Trophoblast cell (in vitro differentiated cells and primary cell): ENCODE measurements around the gene LHCGR.

Experiments
- DNase-seq, 2 donors: peaks; one replicate each; pipeline ENCODE4 v3.0.0-alpha.2; 2016
- H2AFZ ChIP-seq: 2 replicates; pipeline ENCODE4 v1.6.1; 2013; ENCODE audit warnings: low read length, moderate library complexity, mild to moderate bottlenecking; ENCODE audit not compliant: insufficient read depth, poor library complexity
- H2AK5ac ChIP-seq: 2 replicates; pipeline ENCODE4 v1.6.1; 2013; ENCODE audit warnings: mild to moderate bottlenecking, low read length
- H2BK120ac ChIP-seq: 2 replicates; pipeline ENCODE4 v1.6.1; 2013; ENCODE audit warnings: low read length, mild to moderate bottlenecking, moderate library complexity; ENCODE audit not compliant: insufficient read depth, poor library complexity
- H2BK12ac ChIP-seq: 2 replicates; pipeline ENCODE4 v1.6.1; 2013; ENCODE audit warnings: mild to moderate bottlenecking, low read length, moderate library complexity
- H2BK5ac ChIP-seq: 2 replicates; pipeline ENCODE4 v1.6.1; 2013; ENCODE audit warnings: low read length, low read depth, moderate library complexity, mild to moderate bottlenecking; ENCODE audit not compliant: poor library complexity
- H3K14ac ChIP-seq: 2 replicates; pipeline ENCODE4 v1.6.1; 2013; ENCODE audit warnings: mild to moderate bottlenecking, low read length
- H3K18ac ChIP-seq: 2 replicates; pipeline ENCODE4 v1.6.1; 2013; ENCODE audit warnings: mild to moderate bottlenecking, low read length
- H3K23ac ChIP-seq: 2 replicates; pipeline ENCODE4 v1.6.1; 2013; ENCODE audit warnings: low read length
- H3K27ac ChIP-seq: 2 replicates; pipeline ENCODE4 v1.5.1; 2013; ENCODE audit warnings: low read depth, mild to moderate bottlenecking, inconsistent platforms, low read length, moderate library complexity
- H3K27me3 ChIP-seq: 2 replicates; pipeline ENCODE4 v1.6.1; 2013; ENCODE audit warnings: inconsistent platforms, mild to moderate bottlenecking, low read length, moderate library complexity; ENCODE audit not compliant: insufficient read depth
- H3K36me3 ChIP-seq, 2 experiments: 1 replicate in 1 of 2; 2 replicates in 1 of 2; pipeline ENCODE4 v1.6.1; 2013; ENCODE audit warnings: low read length in 2 of 2, mild to moderate bottlenecking in 2 of 2, moderate library complexity in 1 of 2; ENCODE audit not compliant: insufficient read depth in 2 of 2, control insufficient read depth in 1 of 2
- H3K4ac ChIP-seq: 2 replicates; pipeline ENCODE4 v1.6.1; 2013; ENCODE audit warnings: low read depth, mild to moderate bottlenecking, low read length, moderate library complexity
- H3K4me1 ChIP-seq, 2 experiments: 1 replicate in 1 of 2; 2 replicates in 1 of 2; pipeline ENCODE4 v1.6.1; 2013; ENCODE audit warnings: low read length in 2 of 2, mild to moderate bottlenecking in 2 of 2, moderate library complexity in 1 of 2; ENCODE audit not compliant: insufficient read depth in 2 of 2, control insufficient read depth in 1 of 2
- H3K4me2 ChIP-seq: 2 replicates; pipeline ENCODE4 v1.6.1; 2013; ENCODE audit warnings: inconsistent platforms, mild to moderate bottlenecking, low read length, moderate library complexity
- H3K4me3 ChIP-seq: 2 replicates; pipeline ENCODE4 v1.5.1; 2013; ENCODE audit warnings: mild to moderate bottlenecking, low read depth, low read length, inconsistent platforms
- H3K79me1 ChIP-seq: one replicate; pipeline ENCODE4 v1.6.1; 2013; ENCODE audit warnings: low read length
- H3K79me2 ChIP-seq: 2 replicates; pipeline ENCODE4 v1.6.1; 2013; ENCODE audit warnings: low read length, mild to moderate bottlenecking; ENCODE audit not compliant: control insufficient read depth, insufficient read depth, poor library complexity
- H3K9ac ChIP-seq: 2 replicates; pipeline ENCODE4 v1.6.1; 2013; ENCODE audit warnings: mild to moderate bottlenecking, low read length
- H3K9me3 ChIP-seq: 2 replicates; pipeline ENCODE4 v1.6.1; 2013; ENCODE audit warnings: low read depth, mild to moderate bottlenecking, control low read depth, inconsistent platforms, low read length; ENCODE audit not compliant: insufficient read depth
- H4K12ac ChIP-seq: 2 replicates; pipeline ENCODE4 v1.6.1; 2013; ENCODE audit warnings: low read depth, mild to moderate bottlenecking, low read length, moderate library complexity
- H4K8ac ChIP-seq: 2 replicates; pipeline ENCODE4 v1.6.1; 2013; ENCODE audit warnings: low read depth, mild to moderate bottlenecking, low read length, moderate library complexity
- H4K91ac ChIP-seq: one replicate; pipeline ENCODE4 v1.6.1; 2013; ENCODE audit warnings: low read depth, mild to moderate bottlenecking, low read length, moderate library complexity
- WGBS: extraction: QIAGEN DNeasy Blood & Tissue Kit; methylation state at CpG from one replicate; pipeline ENCODE4 v1.1.7; 2013; ENCODE audit warnings: missing lambda C conversion rate; ENCODE audit not compliant: insufficient read length, insufficient coverage; ENCODE audit errors: extremely low coverage; 5-methylcytosine and 5-hydroxymethylcytosine counted together

The LHCGR gene

DNA sequence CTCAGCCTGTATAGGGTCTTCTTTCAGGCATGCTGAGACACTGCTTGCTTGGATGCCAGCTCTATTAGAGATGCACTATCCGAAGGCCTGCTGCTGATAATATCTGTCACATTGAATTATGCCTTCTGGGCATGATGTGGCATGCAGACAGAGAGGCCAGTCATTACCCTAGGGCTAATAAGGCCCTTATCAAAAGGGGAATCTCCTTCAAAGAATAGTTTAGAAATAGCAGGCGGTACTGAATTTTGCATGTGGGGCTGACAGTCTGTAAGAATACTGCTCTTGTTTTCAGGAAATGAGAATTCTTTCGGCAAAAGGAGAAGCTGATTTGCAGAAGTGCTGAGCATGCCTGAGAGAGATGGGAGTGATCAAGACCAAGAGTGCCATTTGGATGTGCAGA lies 13.1 kb upstream of the LHCGR start:
- Histone ChIP-seq H3K9me3 (no peaks in the 10 kb centered on the region), H3K18ac (no peak overlapping the region), H2AFZ (no peak overlapping the region), H3K79me1 (peaks cover 3% of the 10 kb centered on the region), H4K8ac (no peak overlapping the region), H3K4ac (no peak overlapping the region), H3K27ac (no peak overlapping the region), H2BK5ac (no peak overlapping the region), H3K79me2 (no peaks in the 10 kb centered on the region), H3K27me3 (no peaks in the 10 kb centered on the region), H4K91ac (no peak overlapping the region), H2BK12ac (no peak overlapping the region), H3K4me3 (no peak overlapping the region), H3K36me3 (no peaks in the 10 kb centered on the region), H2AK5ac (no peak overlapping the region), H3K4me1 (peaks cover 5 to 12% of the 10 kb centered on the region in 2 experiments), H3K14ac (no peak overlapping the region), H2BK120ac (no peak overlapping the region), H3K4me2 (no peak overlapping the region), H3K9ac (no peak overlapping the region), H4K12ac (no peak overlapping the region), H3K23ac (no peak overlapping the region)
- WGBS: no CpG with 5 or more reads among the region's 3 CpGs
- DNase-seq: peak; percentile 51 to 97

DNA sequence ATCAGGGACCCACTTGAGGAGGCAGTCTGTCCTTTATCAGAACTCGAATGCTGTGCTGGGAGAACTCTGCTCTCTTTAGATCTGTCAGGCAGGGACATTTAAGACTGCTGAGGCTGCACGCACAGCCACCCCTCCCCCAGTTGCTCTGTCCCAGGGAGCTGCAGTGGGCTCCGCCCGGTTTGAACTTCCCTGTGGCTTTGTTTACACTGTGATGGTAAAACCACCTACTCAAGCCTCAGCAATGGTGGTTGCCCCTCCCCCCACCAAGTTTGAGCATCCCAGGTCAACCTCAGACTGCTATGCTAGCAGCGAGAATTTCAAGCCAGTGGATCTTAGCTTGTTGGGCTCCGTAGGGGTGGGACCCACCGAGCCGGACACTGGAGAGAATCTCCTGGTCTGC lies 11.8 kb upstream of the LHCGR start:
- no CpG with 5 or more reads among the region's 8 CpGs for WGBS

DNA sequence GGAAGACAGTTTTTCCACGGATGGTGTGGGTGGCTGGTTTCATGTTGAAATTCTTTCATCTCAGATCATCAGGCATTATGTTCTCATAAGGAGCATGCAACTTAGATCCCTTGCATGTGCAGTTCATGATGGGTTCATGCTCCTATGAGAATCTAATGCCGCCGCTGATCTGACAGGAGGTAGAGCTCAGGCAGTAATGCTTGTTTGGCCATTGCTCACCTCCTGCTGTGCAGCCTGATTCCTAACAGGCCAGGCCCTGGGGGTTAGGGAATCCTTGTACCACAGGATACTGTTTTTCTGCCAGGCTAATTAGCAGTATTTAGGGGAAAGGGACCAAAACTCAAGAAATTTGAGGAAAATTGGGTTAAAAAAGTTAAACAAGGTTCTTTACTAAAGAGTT lies 5.3 kb upstream of the LHCGR start:
- H2BK120ac ChIP-seq: no peak overlapping the region
- H3K14ac ChIP-seq: no peak overlapping the region
- no peak overlapping the region for H2BK12ac ChIP-seq
- peaks cover under 1% of the 10 kb centered on the region for H3K27me3 ChIP-seq
- WGBS: no CpG with 5 or more reads among the region's 3 CpGs
- H3K36me3 ChIP-seq: no peaks in the 10 kb centered on the region
- no peak overlapping the region for H2AK5ac ChIP-seq
- H2BK5ac ChIP-seq: no peak overlapping the region
- no peak overlapping the region for H3K4ac ChIP-seq
- no peak overlapping the region for H4K8ac ChIP-seq
- no peak overlapping the region for H3K27ac ChIP-seq
- H3K9ac ChIP-seq: peak overlapping the region; percentile 46
- no peak for DNase-seq
- no peaks in the 10 kb centered on the region for H3K79me2 ChIP-seq
- no peaks in the 10 kb centered on the region for H3K79me1 ChIP-seq
- no peak overlapping the region for H3K4me2 ChIP-seq
- H3K4me3 ChIP-seq: no peak overlapping the region
- H4K91ac ChIP-seq: no peak overlapping the region
- H3K4me1 ChIP-seq: no peaks in the 10 kb centered on the region
- H3K23ac ChIP-seq: no peak overlapping the region
- H2AFZ ChIP-seq: no peak overlapping the region
- no peak overlapping the region for H3K18ac ChIP-seq
- no peak overlapping the region for H4K12ac ChIP-seq
- no peaks in the 10 kb centered on the region for H3K9me3 ChIP-seq

More for the DNA sequence above, 11.8 kb upstream of the LHCGR start:
- no peak for DNase-seq
- no peaks in the 10 kb centered on the region for H3K36me3 ChIP-seq
- H3K9me3 ChIP-seq: no peaks in the 10 kb centered on the region
- no peaks in the 10 kb centered on the region for H3K27me3 ChIP-seq
- H4K12ac ChIP-seq: no peak overlapping the region
- no peak overlapping the region for H4K91ac ChIP-seq
- H2BK12ac ChIP-seq: no peak overlapping the region
- no peak overlapping the region for H3K14ac ChIP-seq
- H3K9ac ChIP-seq: no peak overlapping the region
- no peak overlapping the region for H2AK5ac ChIP-seq
- H3K4me1 ChIP-seq: peaks cover 5 to 12% of the 10 kb centered on the region in 2 experiments
- no peak overlapping the region for H2BK120ac ChIP-seq
- H3K4me2 ChIP-seq: no peak overlapping the region
- H3K18ac ChIP-seq: no peak overlapping the region
- H3K27ac ChIP-seq: no peak overlapping the region
- H3K4me3 ChIP-seq: no peak overlapping the region
- no peak overlapping the region for H2BK5ac ChIP-seq
- H3K79me1 ChIP-seq: peaks cover 3% of the 10 kb centered on the region
- no peak overlapping the region for H3K4ac ChIP-seq
- no peak overlapping the region for H4K8ac ChIP-seq
- no peak overlapping the region for H3K23ac ChIP-seq
- H3K79me2 ChIP-seq: no peaks in the 10 kb centered on the region
- no peak overlapping the region for H2AFZ ChIP-seq

DNA sequence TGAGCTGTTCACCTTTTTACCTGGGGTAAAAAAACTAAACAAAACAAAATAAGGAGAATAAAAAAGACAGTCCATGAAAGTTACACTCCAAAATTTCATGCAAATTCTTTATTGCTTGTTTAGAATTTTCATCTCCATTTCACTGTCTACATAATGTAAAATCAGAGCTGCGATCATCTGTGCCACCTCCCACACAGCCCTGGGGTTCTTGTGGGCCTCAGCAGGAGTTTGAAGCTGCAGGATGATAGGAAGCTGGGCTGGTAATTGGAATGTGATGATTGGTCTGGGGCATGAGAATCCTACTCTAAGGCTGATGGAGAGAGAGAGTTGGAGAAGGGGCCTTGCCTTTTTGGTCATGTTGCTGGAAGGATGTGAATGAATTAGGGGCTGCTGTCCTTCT lies 4.2 kb upstream of the LHCGR start:
- DNase-seq: no peak
- Histone ChIP-seq H3K27ac (no peak overlapping the region), H3K79me1 (no peaks in the 10 kb centered on the region), H3K23ac (no peak overlapping the region), H3K36me3 (no peaks in the 10 kb centered on the region), H3K4me3 (peak overlapping the region; percentile 47), H4K91ac (no peak overlapping the region), H3K14ac (no peak overlapping the region), H4K8ac (no peak overlapping the region), H2AK5ac (no peak overlapping the region), H3K4me1 (peaks cover 0 to 6% of the 10 kb centered on the region in 2 experiments), H3K27me3 (peaks cover 3% of the 10 kb centered on the region), H2BK5ac (no peak overlapping the region), H2AFZ (no peak overlapping the region), H3K18ac (no peak overlapping the region), H3K4ac (no peak overlapping the region), H3K9ac (no peak overlapping the region), H3K9me3 (peaks cover under 1% of the 10 kb centered on the region), H2BK120ac (no peak overlapping the region), H3K79me2 (no peaks in the 10 kb centered on the region), H4K12ac (no peak overlapping the region), H2BK12ac (no peak overlapping the region), H3K4me2 (no peak overlapping the region)
- no CpG with 5 or more reads among the region's 1 CpG for WGBS
